Peyer's patch (tissue), 4 donors: Measurements from ENCODE around the gene DIS3L2. TPM values are rescaled to one million over a fixed set of nuclear protein-coding genes. Genes with fewer than 3 reads are reported as not detected.

Experiments used
- DNase-seq, 3 donors: peaks; one replicate each; pipeline ENCODE4 v3.0.0-alpha.2; 2017 to 2019
- H3K27ac ChIP-seq, 4 donors: fragments of 200-600 bp; sonication (generic); one replicate each; pipeline ENCODE4 v1.5.1; 2016 to 2019
- H3K27me3 ChIP-seq, 2 donors: fragments of 200-600 bp; sonication (generic); one replicate each; pipeline ENCODE4 v1.5.1; 2019
- H3K36me3 ChIP-seq, 3 donors: fragments of 200-600 bp; sonication (generic); one replicate each; pipeline ENCODE4 v1.5.1; 2016 to 2019
- H3K4me1 ChIP-seq, 4 donors: fragments of 200-600 bp; sonication (generic); one replicate each; pipeline ENCODE4 v1.5.1; 2016 to 2019
- H3K4me3 ChIP-seq, 4 donors: fragments of 200-600 bp; sonication (generic); 1 replicate in 3 of 4; 2 replicates in 1 of 4; pipeline ENCODE4 v1.5.1; 2016 to 2019; ENCODE audit warnings: mild to moderate bottlenecking in 1 of 4
- H3K9me3 ChIP-seq, 4 donors: fragments of 200-600 bp; sonication (generic); one replicate each; pipeline ENCODE4 v1.5.1; 2016 to 2019; ENCODE audit warnings: mild to moderate bottlenecking in 1 of 4
- CTCF ChIP-seq, 6 experiments: fragments of 450-650 bp in 4 of 6; fragments of 200-600 bp in 2 of 6; sonication (generic) in 1 of 6; IDR thresholded peaks; one replicate each; pipeline ENCODE4 v1.5.1; 2017 to 2019; ENCODE audit warnings: antibody characterized with exemption in 6 of 6, mild to moderate bottlenecking in 3 of 6, moderate library complexity in 1 of 6
- POLR2A ChIP-seq, 2 donors: fragments of 450-650 bp; IDR thresholded peaks; one replicate each; pipeline ENCODE4 v1.5.1; 2017; ENCODE audit warnings: antibody characterized with exemption in 2 of 2, mild to moderate bottlenecking in 2 of 2, moderate library complexity in 2 of 2
- total RNA-seq, 4 donors: library from RNA; depleted of rRNA; stranded (reverse); fragments of >200 nt; gene quantifications; one replicate each; pipeline ENCODE4 v1.1.0, GENCODE V29; 2016

DIS3L2 gene
- total RNA-seq, 4 donors from 2014 or later: 26.4 to 147 (median 58.3) TPM

GRCh38 chr2:232094883-232095282 is 133.4 kb downstream of the DIS3L2 start:
- Histone ChIP-seq H3K4me1 (no peaks in the 10 kb centered on the region), H3K36me3 (peaks cover 0 to 16% (median 0%) of the 10 kb centered on the region in 3 donors), H3K27me3 (no peaks in the 10 kb centered on the region), H3K27ac (no peak overlapping the region), H3K9me3 (peaks cover 0 to 8% (median 0%) of the 10 kb centered on the region in 4 donors), H3K4me3 (no peak overlapping the region)
- no peak for TF ChIP-seq CTCF (IDR thresholded peaks at IDR 0.05)
- no peak for TF ChIP-seq POLR2A (IDR thresholded peaks at IDR 0.05)
- DNase-seq: no peak

- Histone ChIP-seq H3K36me3 (peaks cover 0 to 16% (median 0%) of the 10 kb centered on the region in 3 donors), H3K9me3 (peaks cover 0 to 8% (median 0%) of the 10 kb centered on the region in 4 donors), H3K4me3 (no peak overlapping the region), H3K4me1 (no peaks in the 10 kb centered on the region), H3K27ac (no peak overlapping the region), H3K27me3 (no peaks in the 10 kb centered on the region)
- no peak for DNase-seq
- no peak for TF ChIP-seq CTCF (IDR thresholded peaks at IDR 0.05)
- TF ChIP-seq POLR2A (IDR thresholded peaks at IDR 0.05): no peak
Observed at GRCh38 chr2:232097260-232097659, 135.7 kb downstream of the DIS3L2 start.

- Histone ChIP-seq H3K4me3 (no peak overlapping the region), H3K36me3 (peaks cover 0 to 16% (median 0%) of the 10 kb centered on the region in 3 donors), H3K27me3 (no peaks in the 10 kb centered on the region), H3K27ac (no peak overlapping the region), H3K4me1 (no peaks in the 10 kb centered on the region), H3K9me3 (peaks cover 0 to 8% (median 0%) of the 10 kb centered on the region in 4 donors)
- DNase-seq: no peak
- TF ChIP-seq CTCF (IDR thresholded peaks at IDR 0.05): no peak
- no peak for TF ChIP-seq POLR2A (IDR thresholded peaks at IDR 0.05)
Observed at GRCh38 chr2:232097758-232098157, 136.2 kb downstream of the DIS3L2 start.

GRCh38 chr2:232102380-232102779 is 140.9 kb downstream of the DIS3L2 start:
- Histone ChIP-seq H3K27ac (no peak overlapping the region), H3K27me3 (no peaks in the 10 kb centered on the region), H3K36me3 (peaks cover 0 to 6% (median 0%) of the 10 kb centered on the region in 3 donors), H3K9me3 (no peaks in the 10 kb centered on the region), H3K4me3 (no peak overlapping the region), H3K4me1 (no peaks in the 10 kb centered on the region)
- TF ChIP-seq POLR2A (IDR thresholded peaks at IDR 0.05) (no peak), CTCF (IDR thresholded peaks at IDR 0.05) (no peak)
- DNase-seq: no peak

GRCh38 chr2:232103140-232103737 is 141.7 kb downstream of the DIS3L2 start:
- Histone ChIP-seq H3K27ac (no peak overlapping the region), H3K27me3 (no peaks in the 10 kb centered on the region), H3K36me3 (no peaks in the 10 kb centered on the region), H3K9me3 (no peaks in the 10 kb centered on the region), H3K4me3 (no peak overlapping the region), H3K4me1 (no peaks in the 10 kb centered on the region)
- TF ChIP-seq CTCF (IDR thresholded peaks at IDR 0.05): no peak
- TF ChIP-seq POLR2A (IDR thresholded peaks at IDR 0.05): no peak
- no peak for DNase-seq
